Vagina (tissue), 2 donors: ENCODE data around the gene SCARB1. TPM values are rescaled to one million over a fixed set of nuclear protein-coding genes. Genes with fewer than 3 reads are reported as not detected.

Experiments
- DNase-seq, 2 donors: peaks; one replicate each; pipeline ENCODE4 v3.0.0-alpha.2; 2017; ENCODE audit errors: extremely low spot score in 2 of 2
- H3K27ac ChIP-seq: fragments of 200-600 bp; sonication (generic); one replicate; pipeline ENCODE4 v1.5.1; 2019
- H3K27me3 ChIP-seq: fragments of 200-600 bp; sonication (generic); one replicate; pipeline ENCODE4 v1.5.1; 2019
- H3K36me3 ChIP-seq, 2 donors: fragments of 200-600 bp; sonication (generic); one replicate each; pipeline ENCODE4 v1.5.1; 2017 to 2019
- H3K4me1 ChIP-seq: fragments of 200-600 bp; sonication (generic); one replicate; pipeline ENCODE4 v1.5.1; 2019
- H3K4me3 ChIP-seq, 2 donors: fragments of 200-600 bp; sonication (generic); 1 replicate in 1 of 2; 2 replicates in 1 of 2; pipeline ENCODE4 v1.5.1; 2016 to 2019
- H3K9me3 ChIP-seq: fragments of 200-600 bp; sonication (generic); one replicate; pipeline ENCODE4 v1.5.1; 2019
- POLR2A ChIP-seq, 2 donors: fragments of 450-650 bp; IDR thresholded peaks; one replicate each; pipeline ENCODE4 v1.6.1; 2017; ENCODE audit warnings: antibody characterized with exemption in 2 of 2, mild to moderate bottlenecking in 2 of 2, moderate library complexity in 2 of 2
- POLR2AphosphoS5 ChIP-seq, 2 donors: sonication (generic); formaldehyde crosslinking; IDR thresholded peaks; one replicate each; pipeline ENCODE4 v1.9.0; 2017; ENCODE audit warnings: antibody characterized with exemption in 2 of 2, mild to moderate bottlenecking in 2 of 2, low read depth in 1 of 2; ENCODE audit not compliant: insufficient read depth in 1 of 2
- intact Hi-C: fragments of 100-400 bp; cut with DNase I; formaldehyde crosslinking; loops from one replicate; pipeline ENCODE4 v1.15.1; 2023
- total RNA-seq: library from RNA; depleted of rRNA; stranded (reverse); fragments of >200 nt; gene quantifications from one replicate; pipeline ENCODE4 v1.2.3, GENCODE V29; 2016
- TF ChIP-seq, protein P1 (sequence below), 3 experiments: fragments of 450-650 bp in 2 of 3; fragments of 200-600 bp in 1 of 3; sonication (generic) in 1 of 3; IDR thresholded peaks; one replicate each; pipeline ENCODE4 v1.5.1; 2017 to 2019; ENCODE audit warnings: antibody characterized with exemption in 3 of 3, mild to moderate bottlenecking in 2 of 3, moderate library complexity in 2 of 3

The SCARB1 gene
- total RNA-seq, 1 donor from 2014 or later, result 20.6 TPM

DNA sequence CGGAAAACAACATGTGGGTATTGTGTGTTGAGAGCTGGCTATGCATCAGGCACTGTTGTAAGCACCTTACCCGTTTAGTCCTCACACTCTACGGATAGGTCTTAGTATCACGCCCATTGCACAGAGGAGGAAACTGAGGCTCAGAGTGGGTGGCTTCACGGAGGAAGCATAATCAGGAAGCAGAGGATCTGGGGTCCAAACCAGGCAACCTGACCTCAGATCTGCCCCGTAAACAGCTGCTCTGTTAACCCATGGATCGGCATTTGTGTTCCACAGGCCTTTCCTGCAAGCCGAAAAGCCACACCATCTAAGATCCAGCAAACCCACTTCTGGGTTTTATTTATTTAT lies 107.9 kb downstream of the SCARB1 start:
- Histone ChIP-seq H3K36me3 (no peaks in the 10 kb centered on the region), H3K4me1 (peaks cover 44% of the 10 kb centered on the region), H3K9me3 (no peaks in the 10 kb centered on the region), H3K27me3 (no peaks in the 10 kb centered on the region), H3K27ac (peak overlapping the region; percentile 88), H3K4me3 (no peak overlapping the region)
- no peak for DNase-seq
- TF ChIP-seq POLR2A (IDR thresholded peaks at IDR 0.05), result no peak
- TF ChIP-seq POLR2AphosphoS5 (IDR thresholded peaks at IDR 0.05; ENCODE audit: insufficient read depth in 1 of 2, low read depth in 1 of 2), result no peak
- TF ChIP-seq, protein P1, sequence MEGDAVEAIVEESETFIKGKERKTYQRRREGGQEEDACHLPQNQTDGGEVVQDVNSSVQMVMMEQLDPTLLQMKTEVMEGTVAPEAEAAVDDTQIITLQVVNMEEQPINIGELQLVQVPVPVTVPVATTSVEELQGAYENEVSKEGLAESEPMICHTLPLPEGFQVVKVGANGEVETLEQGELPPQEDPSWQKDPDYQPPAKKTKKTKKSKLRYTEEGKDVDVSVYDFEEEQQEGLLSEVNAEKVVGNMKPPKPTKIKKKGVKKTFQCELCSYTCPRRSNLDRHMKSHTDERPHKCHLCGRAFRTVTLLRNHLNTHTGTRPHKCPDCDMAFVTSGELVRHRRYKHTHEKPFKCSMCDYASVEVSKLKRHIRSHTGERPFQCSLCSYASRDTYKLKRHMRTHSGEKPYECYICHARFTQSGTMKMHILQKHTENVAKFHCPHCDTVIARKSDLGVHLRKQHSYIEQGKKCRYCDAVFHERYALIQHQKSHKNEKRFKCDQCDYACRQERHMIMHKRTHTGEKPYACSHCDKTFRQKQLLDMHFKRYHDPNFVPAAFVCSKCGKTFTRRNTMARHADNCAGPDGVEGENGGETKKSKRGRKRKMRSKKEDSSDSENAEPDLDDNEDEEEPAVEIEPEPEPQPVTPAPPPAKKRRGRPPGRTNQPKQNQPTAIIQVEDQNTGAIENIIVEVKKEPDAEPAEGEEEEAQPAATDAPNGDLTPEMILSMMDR (IDR thresholded peaks at IDR 0.05), result no peak
- intact Hi-C loops, result loop anchor here (5.0 kb wide), 2 partner anchors 243 to 413 kb away; no protein-coding TSS in a partner anchor

DNA sequence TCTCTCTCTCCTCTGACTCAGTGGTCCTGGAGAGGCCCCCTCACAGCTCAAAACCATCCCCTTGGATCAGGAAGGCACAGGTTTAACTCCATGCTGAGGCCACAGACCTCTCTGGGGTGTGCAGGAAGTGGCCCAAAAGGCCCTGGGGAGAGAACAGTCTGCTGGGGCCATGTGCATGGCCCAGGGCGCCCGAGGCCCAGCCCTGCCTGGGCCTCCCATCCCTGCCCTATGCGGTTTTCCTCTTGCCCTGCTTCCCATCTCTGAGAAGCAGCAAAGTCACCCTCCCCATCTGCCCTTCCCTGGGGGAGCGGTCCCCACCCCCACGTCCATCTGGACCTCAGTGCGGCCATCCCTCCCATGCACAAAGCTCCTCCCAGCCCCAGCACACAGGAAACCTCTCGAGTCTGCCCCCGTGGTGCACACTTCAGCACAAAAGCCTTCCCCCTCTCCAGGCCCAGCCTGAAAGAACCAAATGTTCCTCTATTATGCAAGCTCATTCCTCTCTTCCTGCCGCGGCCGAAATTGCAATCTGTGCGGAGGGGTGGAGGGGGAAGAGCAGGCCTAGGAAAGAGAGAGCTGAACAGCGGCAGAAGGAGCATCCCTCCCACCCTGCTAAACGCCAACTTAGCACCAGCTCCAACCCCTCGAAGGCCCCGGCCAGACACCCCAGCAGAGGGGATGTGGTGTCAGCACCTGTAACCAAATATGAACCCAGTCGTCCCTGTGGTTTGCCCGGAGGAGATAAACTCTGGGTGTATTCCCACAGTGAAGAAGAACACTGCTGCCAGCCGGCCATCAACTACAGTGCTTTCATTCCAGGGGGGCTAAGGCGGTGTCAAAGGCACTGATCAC lies 108.5 kb downstream of the SCARB1 start:
- intact Hi-C loops, result loop anchor here (5.0 kb wide), 2 partner anchors 243 to 413 kb away; no protein-coding TSS in a partner anchor
- TF ChIP-seq POLR2A (IDR thresholded peaks at IDR 0.05), result peak in 1 of 2 donors; percentile 16
- TF ChIP-seq, protein P1 (IDR thresholded peaks at IDR 0.05), result no peak
- TF ChIP-seq POLR2AphosphoS5 (IDR thresholded peaks at IDR 0.05; ENCODE audit: insufficient read depth in 1 of 2, low read depth in 1 of 2), result peak; percentile 86 to 92
- Histone ChIP-seq H3K27me3 (no peaks in the 10 kb centered on the region), H3K27ac (peak overlapping the region; percentile 88), H3K4me3 (no peak overlapping the region), H3K9me3 (no peaks in the 10 kb centered on the region), H3K4me1 (peaks cover 44% of the 10 kb centered on the region), H3K36me3 (no peaks in the 10 kb centered on the region)
- DNase-seq, result peak in 1 of 2 donors; percentile 98

DNA sequence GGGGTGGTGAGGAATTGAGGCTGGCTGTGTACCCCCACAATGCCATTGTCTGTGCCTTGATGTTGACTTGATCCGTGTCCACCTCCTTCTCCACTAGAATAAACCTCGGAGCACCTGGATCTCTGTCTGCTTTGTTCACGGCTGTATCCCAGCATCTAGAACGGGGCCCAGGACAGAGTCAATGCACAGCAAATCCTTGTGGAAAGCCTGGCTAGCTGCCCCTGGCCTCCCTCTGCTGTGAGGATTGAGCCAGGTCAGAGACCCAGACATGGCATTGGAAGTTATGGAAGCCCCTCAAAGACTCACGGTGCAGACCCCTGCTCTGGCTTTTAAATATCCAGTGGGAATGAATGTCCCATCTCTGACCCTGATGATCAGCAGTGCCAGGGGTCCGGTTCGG lies 109.2 kb downstream of the SCARB1 start:
- H3K36me3 ChIP-seq, result no peaks in the 10 kb centered on the region
- no peaks in the 10 kb centered on the region for H3K9me3 ChIP-seq
- no peak for TF ChIP-seq POLR2AphosphoS5 (IDR thresholded peaks at IDR 0.05; ENCODE audit: insufficient read depth in 1 of 2, low read depth in 1 of 2)
- TF ChIP-seq, protein P1 (IDR thresholded peaks at IDR 0.05), result no peak
- intact Hi-C loops, result no loop called here
- H3K4me3 ChIP-seq, result no peak overlapping the region
- H3K27me3 ChIP-seq, result no peaks in the 10 kb centered on the region
- H3K27ac ChIP-seq, result peak overlapping the region; percentile 88
- no peak for DNase-seq
- H3K4me1 ChIP-seq, result peaks cover 44% of the 10 kb centered on the region

DNA sequence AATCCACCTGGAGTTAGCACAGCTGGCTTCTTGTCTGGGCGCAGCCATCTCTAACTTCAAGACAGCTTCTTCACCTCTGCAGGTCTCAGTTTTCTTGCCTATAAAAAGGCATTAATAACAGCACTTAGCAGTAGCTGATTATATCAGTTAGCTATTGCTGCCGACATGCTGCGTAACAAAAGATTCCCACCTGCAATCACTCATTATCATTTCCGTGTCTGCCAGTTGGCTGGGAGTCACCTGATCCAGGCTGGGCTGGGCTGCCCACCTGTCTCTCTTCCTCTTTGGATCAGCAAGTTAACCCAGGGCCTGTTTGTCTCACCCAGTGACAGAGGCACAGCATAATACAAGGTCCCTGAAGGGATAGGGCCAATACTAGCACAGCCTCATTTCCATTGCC lies 109.7 kb downstream of the SCARB1 start:
- Histone ChIP-seq H3K27ac (peak overlapping the region; percentile 88), H3K9me3 (no peaks in the 10 kb centered on the region), H3K4me1 (peaks cover 44% of the 10 kb centered on the region), H3K36me3 (no peaks in the 10 kb centered on the region), H3K4me3 (no peak overlapping the region), H3K27me3 (no peaks in the 10 kb centered on the region)
- intact Hi-C loops, result no loop called here
- TF ChIP-seq POLR2AphosphoS5 (IDR thresholded peaks at IDR 0.05; ENCODE audit: insufficient read depth in 1 of 2, low read depth in 1 of 2), result no peak
- TF ChIP-seq, protein P1 (IDR thresholded peaks at IDR 0.05), result no peak
- TF ChIP-seq POLR2A (IDR thresholded peaks at IDR 0.05), result no peak
- DNase-seq, result no peak

DNA sequence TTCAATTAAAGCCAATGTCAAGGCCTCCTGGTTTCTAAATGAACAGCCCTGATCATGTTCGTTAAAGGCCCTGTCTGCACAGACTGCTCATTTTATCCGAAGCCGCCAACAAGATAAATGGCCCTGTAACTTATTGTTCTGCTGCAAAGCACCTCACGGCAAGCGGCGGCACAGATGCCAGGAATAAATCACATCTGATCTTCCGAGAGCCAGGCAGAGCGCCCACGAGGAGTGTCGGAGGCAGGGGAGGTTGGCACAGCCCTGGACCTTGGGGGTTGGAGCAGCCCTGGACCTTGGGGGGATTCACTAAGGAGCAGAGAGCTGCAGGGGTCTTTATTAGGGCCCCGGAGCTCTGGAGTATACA lies 110.5 kb downstream of the SCARB1 start:
- intact Hi-C loops, result no loop called here
- no peak for TF ChIP-seq POLR2A (IDR thresholded peaks at IDR 0.05)
- TF ChIP-seq POLR2AphosphoS5 (IDR thresholded peaks at IDR 0.05; ENCODE audit: insufficient read depth in 1 of 2, low read depth in 1 of 2), result no peak
- TF ChIP-seq, protein P1 (IDR thresholded peaks at IDR 0.05), result no peak
- Histone ChIP-seq H3K36me3 (no peaks in the 10 kb centered on the region), H3K27me3 (no peaks in the 10 kb centered on the region), H3K4me3 (no peak overlapping the region), H3K4me1 (peaks cover 44% of the 10 kb centered on the region), H3K9me3 (no peaks in the 10 kb centered on the region), H3K27ac (peak overlapping the region; percentile 48)
- DNase-seq, result no peak
